Stimulated activated CD8-positive, alpha-beta memory T cell treated with anti-CD3 and anti-CD28 coated beads, Interleukin-7, amount 100 ng/mL, for 4 hours (primary cell): Measurements from ENCODE around the gene CTBS.
"Not testable (repeated sequence)": the region's sequence is repeated elsewhere in the genome, so short reads cannot be mapped to it uniquely, and the experiment has no call there.

Experiments
- DNase-seq, 2 donors: peaks; one replicate each; pipeline ENCODE4 v3.0.0-alpha.2; 2020; ENCODE audit warnings: low read depth in 2 of 2

The CTBS gene

DNA sequence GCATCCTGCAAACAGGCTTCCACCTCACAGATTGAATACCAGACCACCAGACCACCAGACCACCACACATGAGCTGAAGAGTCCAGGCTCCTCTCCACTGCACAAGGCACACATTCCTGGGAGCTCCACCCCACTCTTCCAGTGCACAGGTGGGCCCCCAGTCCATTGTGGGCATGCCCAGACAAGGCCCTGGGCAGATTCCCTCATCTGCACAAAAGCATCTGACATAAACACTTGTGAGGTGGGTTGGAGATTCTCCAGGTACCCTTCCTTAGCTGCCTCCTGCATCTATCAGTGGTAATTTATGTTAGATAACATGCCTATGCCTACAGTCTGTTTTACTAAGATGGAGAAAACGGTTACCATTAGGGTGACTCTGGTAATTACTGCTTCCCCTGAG is 11.6 kb upstream of the CTBS start:
- no peak for DNase-seq

DNA sequence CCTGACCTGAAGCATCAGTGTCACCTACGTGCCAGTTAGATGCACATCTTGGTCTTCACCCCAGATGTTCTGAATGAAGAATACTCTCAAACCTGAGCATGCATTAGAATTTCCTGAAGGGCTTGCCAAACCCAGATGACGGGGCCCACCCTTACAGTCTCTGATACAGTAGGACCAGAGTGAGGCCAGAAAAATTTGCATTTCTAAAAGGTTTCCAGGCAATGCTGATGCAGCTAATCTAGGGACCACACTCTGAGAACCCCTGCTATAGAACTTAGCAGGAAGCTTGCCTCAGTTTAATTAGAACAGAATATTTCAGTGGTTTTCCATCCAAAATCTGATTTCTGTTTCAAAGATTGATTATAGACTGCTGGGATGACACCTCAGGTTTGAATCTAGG is 9.9 kb upstream of the CTBS start:
- DNase-seq, result no peak

DNA sequence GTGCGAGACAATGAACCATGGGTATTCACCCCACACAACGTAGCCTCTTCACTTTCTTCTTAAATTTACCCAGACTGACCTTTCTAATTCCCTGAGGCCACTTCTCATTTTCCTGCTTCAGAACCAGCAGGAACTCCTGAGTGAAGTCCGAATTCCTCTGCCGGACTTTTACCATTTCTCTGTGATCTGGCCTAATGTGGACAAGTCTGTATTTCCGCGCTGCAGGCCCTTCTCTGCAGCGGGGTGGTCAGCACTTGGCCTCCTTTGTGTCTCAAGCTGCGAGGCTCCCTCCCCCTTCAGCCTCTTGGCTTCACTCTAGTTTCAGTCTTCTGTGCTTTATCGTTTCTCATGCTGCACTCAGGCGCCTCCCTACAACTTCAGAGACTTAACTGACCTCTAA is 9.4 kb upstream of the CTBS start:
- DNase-seq, result no peak

DNA sequence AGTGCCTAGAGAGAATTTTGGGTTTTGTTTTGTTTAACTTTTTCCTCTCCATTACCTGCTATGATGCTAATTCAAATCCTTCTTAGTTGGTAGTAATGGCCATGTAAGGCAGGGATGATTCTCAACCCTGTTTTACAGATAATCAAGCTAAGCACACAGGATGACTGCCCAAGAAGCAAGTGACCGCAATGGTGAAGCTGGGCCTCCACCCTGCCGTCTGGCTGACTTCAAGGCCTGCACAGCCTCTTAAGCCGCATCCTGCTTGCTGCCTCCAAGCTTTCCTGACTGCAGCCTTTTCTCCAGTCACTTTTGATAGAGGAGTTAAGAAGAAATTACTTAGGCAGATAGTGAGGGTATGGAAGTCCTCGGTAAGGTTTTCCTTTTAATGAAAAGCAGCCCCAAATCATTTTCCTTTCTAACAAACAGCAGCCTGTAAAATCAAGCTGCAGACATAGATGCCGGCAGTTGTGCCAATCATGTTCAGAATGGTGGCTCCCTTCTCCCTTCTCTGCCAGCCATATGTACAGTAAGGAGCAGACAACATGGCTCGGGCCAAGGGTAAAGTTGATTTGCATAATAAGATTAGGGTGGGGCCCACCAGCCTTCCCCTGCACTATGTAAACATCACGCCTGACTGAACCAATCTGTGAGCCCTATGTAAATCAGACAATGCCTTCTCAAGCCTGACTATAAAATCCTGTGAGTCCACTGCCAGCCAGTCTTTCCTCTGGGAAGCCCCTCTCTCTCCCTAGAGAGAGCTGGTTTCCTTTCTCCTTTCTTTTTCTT is 8.8 kb upstream of the CTBS start:
- DNase-seq, result no peak

DNA sequence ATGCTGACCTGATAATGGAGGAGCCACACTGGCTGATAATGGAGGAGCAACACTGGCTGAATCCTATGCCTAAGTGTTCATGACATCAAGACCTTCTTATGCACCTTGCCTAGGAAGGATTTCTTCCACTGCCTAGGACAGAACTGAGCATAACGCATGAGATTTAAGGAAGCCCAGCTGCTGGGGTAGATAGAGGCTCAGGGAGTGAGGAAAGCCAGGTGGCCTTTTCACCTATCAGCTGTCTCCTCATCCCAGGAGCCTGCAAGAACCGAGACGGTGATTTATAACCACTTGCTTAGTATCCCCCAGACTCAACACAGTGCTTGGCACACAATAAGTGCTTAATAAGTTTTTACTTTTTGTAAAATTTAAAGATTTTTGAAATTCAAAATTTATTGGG is 7.4 kb upstream of the CTBS start:
- no peak for DNase-seq

DNA sequence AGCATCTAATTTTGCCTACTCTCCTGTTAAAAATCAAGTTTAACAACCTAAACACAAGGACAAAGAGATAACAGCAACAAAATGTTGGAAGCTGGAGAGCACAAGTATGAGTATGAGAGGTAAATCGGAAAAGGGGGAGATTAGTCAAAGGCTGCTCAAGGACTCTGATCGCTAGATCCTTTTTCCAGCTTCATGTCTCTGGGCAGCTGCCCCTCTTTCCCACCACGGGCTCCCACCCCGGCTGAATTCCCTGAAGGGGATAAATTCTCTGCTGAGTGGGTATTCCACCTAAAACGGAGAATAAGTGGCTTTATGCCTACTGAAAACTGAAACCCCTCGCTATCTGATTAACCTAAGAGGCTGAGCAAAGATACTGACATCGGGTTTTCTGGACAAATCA is 696 bp upstream of the CTBS start:
- DNase-seq, result no peak

DNA sequence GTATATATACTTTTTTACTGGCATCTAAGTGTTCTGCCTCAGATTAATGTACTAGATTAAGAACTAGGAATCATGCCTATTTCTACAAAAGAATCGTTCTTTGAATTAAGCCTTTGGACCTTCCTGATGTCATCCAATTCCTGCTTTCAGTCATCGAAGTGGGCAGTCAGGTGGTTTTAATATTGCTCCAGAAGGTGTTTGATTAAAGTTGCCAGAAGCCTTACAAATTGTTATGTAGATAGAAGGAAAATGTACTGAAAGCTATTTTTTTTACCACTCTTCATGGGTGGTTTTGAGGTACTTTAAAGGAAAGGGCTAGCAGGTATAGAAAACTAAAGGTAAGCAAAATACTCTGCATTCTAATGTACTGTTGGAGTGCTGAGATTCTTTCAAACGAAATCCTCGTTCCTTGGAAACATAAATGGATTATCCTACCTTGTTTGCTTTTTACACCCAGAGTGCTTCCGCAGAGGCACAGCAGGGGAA is 716 bp downstream of the CTBS start:
- no peak for DNase-seq

DNA sequence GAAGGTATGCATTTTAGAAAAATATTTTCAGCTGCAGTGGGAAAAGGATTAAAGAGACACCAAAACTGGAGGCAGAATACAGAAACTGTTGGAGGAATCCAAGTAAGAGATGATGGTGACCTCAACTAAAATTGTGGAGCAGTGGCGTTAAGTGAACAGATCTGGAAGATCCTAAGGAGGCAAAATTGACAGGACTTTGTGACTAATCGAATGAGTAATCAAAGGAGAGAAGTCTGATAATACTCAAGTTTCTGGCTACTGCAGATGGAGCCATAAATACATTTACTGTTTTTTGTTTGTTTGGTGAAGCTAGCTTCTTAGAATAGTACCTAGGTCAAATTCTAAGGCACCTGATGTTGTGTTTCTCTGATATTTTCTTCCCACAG is 3.1 kb downstream of the CTBS start:
- no peak for DNase-seq

DNA sequence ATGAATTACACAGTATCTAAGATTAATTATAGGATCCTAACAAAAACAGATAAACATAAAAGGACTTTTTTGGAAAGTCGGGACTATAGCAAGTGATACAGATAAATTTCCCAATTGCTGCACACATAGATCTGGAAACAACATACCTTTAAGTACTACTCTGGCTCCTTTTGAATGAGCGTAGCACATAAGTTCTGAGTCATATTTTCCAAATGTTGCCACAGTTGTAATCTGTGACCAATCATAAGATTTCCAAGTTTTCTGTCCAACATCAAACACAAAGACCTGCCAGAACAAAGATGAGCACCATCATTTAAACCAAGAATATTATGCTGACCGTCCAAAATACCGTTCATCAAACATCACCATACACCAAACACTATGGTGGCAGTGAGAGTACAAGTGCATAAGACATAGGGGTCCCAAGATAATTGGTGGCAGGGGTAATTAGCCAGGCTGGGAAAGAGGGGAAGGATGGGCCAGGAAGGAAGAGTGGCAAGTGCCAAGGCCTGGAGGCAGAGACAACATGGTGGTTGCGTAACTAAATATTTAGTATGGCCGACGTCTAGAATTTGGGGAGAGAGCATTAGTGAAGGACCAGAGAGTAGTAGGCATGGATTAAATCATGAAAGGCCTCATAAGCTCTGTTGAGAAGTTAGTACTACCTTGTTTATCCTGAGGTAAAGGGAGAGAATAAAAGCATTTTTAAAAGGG is 3.6 kb downstream of the CTBS start:
- DNase-seq, result no peak

DNA sequence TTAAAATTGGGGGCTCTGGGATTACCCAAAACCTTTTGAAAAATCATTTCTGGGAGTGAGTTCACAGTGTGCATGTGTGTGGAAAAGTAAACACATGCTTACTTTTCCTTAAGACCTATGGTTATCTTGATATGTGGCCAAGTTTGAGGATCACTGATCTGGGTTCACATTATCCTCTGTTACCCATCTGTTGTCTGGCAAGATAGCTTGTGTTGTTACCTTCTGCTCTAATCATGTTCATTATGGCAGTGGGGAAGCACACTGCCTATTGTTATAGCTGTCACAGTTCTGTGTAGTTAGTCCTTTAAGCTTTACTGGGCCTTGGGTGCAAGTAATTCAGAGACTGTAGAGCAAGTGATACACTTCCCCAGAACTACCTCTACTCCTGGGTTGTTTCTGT is 5.0 kb downstream of the CTBS start:
- no peak for DNase-seq

DNA sequence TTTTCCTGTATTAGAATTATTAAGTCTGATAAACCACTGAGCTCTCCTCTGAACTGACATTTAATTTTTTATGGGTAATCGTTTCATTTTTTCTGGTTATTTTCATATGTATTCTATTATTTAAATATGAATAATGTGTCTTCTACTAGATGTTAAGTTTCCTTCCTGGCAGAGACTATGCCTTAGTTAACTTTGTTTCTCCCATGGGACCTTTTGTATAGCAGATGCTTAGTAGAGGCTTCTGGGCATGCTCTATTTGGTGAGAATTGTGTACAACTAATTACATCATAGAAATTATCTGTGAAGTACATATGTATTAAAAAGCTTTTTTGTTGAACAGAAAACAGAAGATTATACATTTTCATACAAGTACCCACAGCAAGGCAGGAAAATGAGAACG is 23.4 kb downstream of the CTBS start:
- DNase-seq, result no peak

DNA sequence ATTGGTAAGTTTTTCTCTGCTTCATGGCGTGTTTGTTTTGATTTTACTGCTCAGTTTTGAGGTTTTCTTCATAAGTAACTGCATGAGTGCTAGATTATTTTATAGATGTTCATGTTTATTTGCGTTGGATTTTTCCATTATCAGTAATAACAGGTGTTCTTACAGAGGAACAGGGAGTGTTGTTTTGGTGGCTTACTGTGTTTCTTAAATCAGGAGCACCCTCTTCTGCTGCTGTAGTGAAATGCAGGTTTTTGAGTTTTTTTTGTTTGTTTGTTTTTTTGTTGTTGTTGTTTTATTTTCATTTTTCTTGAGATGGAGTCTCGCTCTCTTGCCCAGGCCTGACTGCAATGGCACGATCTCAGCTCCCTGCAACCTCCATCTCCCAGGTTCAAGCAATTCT is 32.6 kb downstream of the CTBS start:
- DNase-seq, result no peak

DNA sequence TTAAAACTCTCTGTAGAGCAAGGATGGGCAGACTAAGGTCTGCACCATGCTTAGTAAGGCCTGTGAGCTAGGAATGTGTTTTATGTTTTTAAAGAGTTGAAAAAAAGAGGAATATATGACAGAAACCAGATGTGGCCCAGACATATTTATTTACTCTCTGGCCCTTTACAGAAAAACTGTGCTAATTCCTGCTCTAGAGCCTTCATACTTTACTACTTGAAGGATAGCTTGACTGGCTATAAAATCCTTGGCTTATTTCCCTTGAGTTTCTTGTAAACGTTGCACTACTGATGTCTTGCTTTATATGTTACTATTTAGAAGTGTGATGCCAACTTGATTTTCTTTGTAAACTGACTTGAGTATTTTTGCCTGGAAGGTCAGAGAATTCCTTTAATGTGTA is 33.5 kb downstream of the CTBS start:
- no peak for DNase-seq

DNA sequence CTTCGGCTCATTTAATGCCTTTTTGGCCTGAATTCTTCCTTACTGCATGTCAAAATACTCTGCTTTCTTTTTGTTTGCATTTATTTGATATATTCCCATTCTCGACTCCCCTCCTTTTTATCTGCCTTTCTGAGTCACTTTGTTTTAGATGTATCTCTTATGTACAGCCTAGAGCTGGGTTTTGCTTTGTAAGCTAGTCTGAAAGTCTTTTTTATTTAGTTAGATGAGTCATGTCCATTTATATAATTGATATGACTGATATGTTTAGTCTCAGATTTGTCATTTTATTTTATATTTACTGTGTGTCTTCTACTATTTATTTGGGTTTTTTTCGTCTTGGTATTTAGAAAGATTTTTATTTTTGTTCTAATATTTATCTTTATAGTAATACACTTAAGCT is 34.3 kb downstream of the CTBS start:
- no peak for DNase-seq

DNA sequence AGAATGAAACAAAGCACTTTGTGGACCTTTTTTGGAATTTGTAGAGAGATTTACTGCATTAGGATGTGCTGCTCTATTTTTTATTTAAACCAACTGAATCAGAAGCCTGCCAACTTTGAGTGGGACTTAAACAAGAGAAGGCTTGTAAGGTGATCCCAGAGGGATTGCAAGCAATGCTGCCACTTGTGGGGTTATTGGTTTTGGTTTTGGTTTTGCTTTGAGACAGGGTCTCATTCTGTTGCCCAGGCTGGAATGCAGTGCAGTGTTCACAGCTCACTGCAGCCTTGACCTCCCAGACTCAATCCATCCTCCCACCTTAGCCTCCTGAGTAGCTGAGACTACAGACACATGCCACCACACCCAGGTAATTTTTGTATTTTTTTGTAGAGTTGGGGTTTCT is 35.6 kb downstream of the CTBS start:
- no peak for DNase-seq

DNA sequence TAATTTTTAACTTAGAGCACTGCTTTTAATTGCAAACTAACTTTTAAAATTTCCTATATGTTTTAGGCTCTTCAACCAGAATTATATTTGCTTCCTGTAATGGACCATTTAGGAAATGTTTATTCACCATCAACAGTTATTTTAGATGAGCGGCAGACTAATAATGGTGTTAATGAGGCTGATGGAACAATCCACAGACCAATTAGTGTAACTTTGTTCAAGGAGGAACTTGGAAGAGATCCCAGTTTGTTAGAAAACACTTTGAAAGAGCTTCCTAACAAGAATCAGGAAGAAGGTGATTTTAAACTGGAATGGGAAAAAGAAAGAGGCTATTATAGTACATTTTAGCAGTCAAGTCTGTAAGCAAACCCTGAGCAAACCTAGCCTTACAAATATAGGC is 48.5 kb downstream of the CTBS start:
- no peak for DNase-seq

DNA sequence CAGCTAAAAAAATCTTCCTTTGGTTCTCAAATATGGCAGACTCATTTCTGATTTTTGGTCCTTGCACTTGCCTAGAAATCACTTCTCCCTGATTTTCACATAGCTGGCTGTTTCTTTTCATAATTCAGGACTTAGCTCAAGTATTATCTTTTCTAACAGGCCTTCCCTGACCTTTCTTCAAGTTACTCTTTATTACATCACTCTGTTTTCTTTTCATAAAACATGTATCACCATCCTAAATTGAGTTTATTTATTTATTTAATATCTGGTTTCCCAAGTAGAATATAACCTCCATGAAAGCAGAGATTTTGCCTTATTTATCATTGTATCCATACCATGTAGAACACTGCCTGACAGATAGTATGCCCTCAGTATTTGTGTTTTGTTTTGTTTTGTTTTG is 49.6 kb downstream of the CTBS start:
- DNase-seq, result no peak

DNA sequence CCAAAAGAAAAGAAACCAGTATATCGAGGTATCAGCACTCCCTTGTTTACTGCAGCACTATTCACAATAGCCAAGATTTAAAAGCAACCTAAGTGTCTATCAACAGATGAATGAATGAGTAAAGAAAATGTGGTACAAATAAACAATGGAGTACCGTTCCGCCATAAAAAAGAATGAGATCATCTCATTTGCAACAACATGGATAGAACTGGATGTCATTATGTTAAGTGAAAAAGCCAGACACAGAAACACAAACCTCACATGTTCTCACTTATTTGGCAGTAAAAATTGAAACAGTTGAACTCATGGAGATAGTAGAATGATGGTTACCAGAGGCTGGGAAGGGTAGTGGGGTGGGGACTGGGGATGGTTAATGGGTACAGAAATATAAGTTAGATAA is 63.6 kb downstream of the CTBS start:
- no peak for DNase-seq

DNA sequence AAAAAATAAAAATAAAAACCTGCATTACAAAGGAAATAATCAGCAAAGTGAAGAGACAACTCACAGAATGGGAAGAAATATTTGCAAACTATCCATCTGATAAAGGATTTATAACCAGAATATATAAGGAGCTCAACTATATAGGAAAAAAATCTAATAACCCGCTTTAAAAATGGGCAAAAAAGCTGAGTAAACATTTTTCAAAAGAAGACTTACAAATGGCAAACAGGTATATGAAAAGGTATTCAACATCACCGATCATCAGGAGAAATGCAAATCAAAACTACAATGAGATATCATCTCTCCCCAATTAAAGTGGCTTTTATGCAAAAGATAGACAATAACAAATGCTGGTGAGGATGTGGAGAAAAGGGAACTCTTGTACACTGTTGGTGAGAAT is 64.1 kb downstream of the CTBS start:
- DNase-seq, result no peak

DNA sequence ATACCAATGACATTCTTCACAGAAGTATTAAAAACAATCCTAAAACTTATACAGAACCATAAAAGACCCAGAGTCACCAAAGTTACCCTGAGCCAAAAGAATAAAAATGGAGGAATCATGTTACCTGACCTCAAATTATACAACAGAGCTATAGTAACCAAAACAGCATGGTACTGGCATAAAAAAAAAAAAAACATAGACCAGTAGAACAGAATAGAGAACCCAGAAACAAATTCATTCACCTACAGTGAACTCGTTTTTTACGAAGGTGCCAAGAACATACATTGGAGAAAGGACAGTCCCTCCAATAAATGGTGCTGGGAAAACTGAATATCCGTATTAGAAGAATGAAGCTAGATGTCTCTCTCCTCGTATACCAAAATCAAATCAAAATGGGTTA is 65.2 kb downstream of the CTBS start:
- DNase-seq, result no peak

DNA sequence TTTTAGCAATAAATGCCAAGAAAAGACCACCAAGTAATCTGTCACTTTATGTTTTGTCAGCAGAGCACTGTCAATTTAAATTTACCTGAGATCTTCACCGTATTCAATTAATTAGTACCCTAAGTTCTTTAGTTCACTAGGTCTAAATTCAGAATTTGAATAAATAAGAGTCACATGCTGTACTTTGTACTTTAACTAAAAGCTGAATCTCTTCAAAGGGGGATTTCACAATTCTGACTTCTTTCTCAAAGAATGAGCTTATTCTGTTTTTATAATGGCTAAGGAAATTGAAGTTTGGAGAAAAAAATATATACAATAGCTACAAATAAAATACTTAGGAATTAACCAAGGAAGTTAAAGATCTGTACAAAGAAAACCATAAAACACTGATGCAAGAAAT is 65.7 kb downstream of the CTBS start:
- no peak for DNase-seq

DNA sequence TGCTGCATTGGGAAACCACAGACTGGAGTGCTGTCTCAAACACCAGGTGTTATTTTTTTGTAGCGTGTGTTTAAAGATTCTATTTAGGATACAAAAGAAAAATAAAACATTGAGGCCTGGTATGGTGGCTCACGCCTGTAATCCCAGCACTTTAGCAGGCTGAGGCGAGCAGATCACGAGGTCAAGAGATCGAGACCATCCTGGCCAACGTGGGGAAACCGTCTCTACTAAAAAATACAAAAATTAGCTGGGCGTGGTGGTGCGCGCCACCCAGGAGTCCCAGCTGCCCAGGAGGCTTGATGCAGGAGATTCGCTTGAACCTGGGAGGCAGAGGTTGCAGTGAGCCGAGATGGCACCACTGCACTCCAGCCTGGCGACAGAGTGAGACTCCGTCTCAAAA is 66.4 kb downstream of the CTBS start:
- not testable (repeated sequence) for DNase-seq

DNA sequence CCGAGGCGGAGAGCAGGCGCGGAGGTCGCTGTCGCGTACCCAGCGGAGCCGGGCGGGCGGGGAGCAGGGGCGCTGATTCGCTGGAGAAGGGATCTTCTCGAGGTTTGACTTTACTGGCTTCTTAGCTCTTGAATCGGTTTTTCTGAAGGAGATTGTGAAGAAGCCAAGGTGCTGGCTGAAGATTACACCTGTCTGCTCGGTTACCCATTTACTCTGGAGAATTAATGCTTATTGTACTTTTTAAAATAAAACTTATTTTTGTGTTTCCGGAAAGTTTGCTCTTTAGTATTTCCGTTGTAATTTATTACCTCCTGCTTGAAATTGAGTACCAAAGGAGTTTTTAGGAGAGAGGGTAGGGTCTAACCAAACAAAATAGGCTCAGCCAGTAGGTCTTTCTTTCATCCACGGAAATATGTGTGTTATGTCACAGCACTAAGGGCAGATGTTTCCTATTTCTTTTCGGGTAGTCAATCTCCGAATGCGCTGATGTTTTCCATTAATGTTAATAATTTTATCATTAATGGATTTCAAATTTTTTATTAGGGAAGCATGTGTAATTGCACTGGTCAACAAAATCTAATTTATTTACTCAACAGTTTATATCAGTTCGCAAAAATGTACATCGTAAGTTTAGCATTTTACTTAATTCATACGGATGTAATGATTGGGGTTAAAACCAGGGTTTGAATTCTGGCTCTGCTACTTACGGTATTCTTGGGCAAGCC is 67.3 kb downstream of the CTBS start:
- no peak for DNase-seq
